ENCODE results near the gene LIMCH1. TPM values are rescaled to one million over a fixed set of nuclear protein-coding genes. Genes with fewer than 3 reads are reported as not detected.

Gene LIMCH1
- total RNA-seq, 1 experiment from 2014 or later, result 10.4 TPM

DNA sequence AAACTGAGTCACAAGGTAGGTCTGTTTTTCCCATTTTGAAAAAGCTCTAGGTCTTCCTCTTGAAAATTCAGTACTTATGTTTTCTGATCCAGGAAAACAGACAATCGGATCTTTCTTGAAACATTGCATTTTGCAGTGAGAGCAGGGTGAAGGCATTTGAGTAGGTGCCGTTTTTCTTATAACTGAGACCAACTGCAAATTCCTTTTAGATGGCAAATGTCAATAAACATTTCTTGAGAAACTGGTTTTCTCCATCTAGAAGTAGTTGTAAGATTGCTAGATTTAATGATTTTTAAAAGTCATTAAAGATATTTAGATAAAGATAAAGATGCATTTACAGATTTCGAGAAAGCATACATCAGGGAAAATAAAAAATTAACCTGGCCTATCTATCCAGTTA lies 118.1 kb downstream of the LIMCH1 start:
- ChIA-PET POLR2A (no interaction called here), CTCF (no interaction called here), RAD21 (ENCODE audit: low non-redundant PET in 1 of 2, low total read pairs in 2 of 2, uncharacterized antibody in 2 of 2, unreplicated experiment in 2 of 2) (no interaction called here)
- intact Hi-C loops (cut with micrococcal nuclease), result no loop called here
- no peaks in the 10 kb centered on the region for H3K9me3 ChIP-seq (ENCODE audit: control insufficient read depth in 1 of 2, insufficient read depth in 1 of 2, low read depth in 1 of 2, low read length in 2 of 2)
- H3K79me2 ChIP-seq (ENCODE audit: insufficient read depth, low read length), result no peaks in the 10 kb centered on the region
- no peak for DNase-seq (ENCODE audit: low read depth, low spot score)
- H3K4me2 ChIP-seq (ENCODE audit: low read length), result no peak overlapping the region
- H3K27ac ChIP-seq (ENCODE audit: low read depth, low read length), result no peak overlapping the region
- no peaks in the 10 kb centered on the region for H4K20me1 ChIP-seq (ENCODE audit: insufficient read depth)
- TF ChIP-seq ZFX (IDR thresholded peaks at IDR 0.05) (no peak), CBX3 (IDR thresholded peaks at IDR 0.05; ENCODE audit: low read depth) (no peak), EZH2phosphoT487 (IDR thresholded peaks at IDR 0.05; ENCODE audit: borderline replicate concordance) (no peak), POLR2AphosphoS5 (IDR thresholded peaks at IDR 0.05; ENCODE audit: low read depth, low read length) (no peak), SP1 (IDR thresholded peaks at IDR 0.05; ENCODE audit: low read depth) (no peak), EZH2 (IDR thresholded peaks at IDR 0.05) (no peak), ELF1 (IDR thresholded peaks at IDR 0.05; ENCODE audit: borderline replicate concordance, low read depth) (no peak), POLR2A (IDR thresholded peaks at IDR 0.05; ENCODE audit: borderline replicate concordance, extremely low read depth, insufficient read depth, insufficient read length) (no peak), TCF7L2 (IDR thresholded peaks at IDR 0.05; ENCODE audit: borderline replicate concordance, extremely low read depth, insufficient read depth, insufficient read length) (no peak)
- TF ChIP-seq, protein P1, sequence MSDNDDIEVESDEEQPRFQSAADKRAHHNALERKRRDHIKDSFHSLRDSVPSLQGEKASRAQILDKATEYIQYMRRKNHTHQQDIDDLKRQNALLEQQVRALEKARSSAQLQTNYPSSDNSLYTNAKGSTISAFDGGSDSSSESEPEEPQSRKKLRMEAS (IDR thresholded peaks at IDR 0.05), result no peak
- TF ChIP-seq, protein P2, sequence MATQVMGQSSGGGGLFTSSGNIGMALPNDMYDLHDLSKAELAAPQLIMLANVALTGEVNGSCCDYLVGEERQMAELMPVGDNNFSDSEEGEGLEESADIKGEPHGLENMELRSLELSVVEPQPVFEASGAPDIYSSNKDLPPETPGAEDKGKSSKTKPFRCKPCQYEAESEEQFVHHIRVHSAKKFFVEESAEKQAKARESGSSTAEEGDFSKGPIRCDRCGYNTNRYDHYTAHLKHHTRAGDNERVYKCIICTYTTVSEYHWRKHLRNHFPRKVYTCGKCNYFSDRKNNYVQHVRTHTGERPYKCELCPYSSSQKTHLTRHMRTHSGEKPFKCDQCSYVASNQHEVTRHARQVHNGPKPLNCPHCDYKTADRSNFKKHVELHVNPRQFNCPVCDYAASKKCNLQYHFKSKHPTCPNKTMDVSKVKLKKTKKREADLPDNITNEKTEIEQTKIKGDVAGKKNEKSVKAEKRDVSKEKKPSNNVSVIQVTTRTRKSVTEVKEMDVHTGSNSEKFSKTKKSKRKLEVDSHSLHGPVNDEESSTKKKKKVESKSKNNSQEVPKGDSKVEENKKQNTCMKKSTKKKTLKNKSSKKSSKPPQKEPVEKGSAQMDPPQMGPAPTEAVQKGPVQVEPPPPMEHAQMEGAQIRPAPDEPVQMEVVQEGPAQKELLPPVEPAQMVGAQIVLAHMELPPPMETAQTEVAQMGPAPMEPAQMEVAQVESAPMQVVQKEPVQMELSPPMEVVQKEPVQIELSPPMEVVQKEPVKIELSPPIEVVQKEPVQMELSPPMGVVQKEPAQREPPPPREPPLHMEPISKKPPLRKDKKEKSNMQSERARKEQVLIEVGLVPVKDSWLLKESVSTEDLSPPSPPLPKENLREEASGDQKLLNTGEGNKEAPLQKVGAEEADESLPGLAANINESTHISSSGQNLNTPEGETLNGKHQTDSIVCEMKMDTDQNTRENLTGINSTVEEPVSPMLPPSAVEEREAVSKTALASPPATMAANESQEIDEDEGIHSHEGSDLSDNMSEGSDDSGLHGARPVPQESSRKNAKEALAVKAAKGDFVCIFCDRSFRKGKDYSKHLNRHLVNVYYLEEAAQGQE (IDR thresholded peaks at IDR 0.05; ENCODE audit: low read depth), result no peak
- no peak for ATAC-seq
- H3K36me3 ChIP-seq (ENCODE audit: control insufficient read depth in 1 of 2, insufficient read depth in 2 of 2, low read length in 2 of 2), result no peaks in the 10 kb centered on the region
- H3K9me2 ChIP-seq (ENCODE audit: insufficient read depth), result no peaks in the 10 kb centered on the region
- H3K4me3 ChIP-seq (replicated peaks in 1 of 2; ENCODE audit: low read depth in 1 of 2, low read length in 2 of 2), result no peak overlapping the region
- H2AFZ ChIP-seq (ENCODE audit: low read depth, low read length, poor library complexity, severe bottlenecking), result no peak overlapping the region
- no TSS peak for BruUV-seq (replicated peaks)
- H3K27me3 ChIP-seq (ENCODE audit: insufficient read depth, low read length), result no peaks in the 10 kb centered on the region
- peaks cover 0 to 6% of the 10 kb centered on the region in 2 experiments; a peak in 1 of 4 replicates for H3K4me1 ChIP-seq (ENCODE audit: control insufficient read depth in 1 of 2, insufficient read depth in 2 of 2, low read length in 2 of 2)
- H3K9ac ChIP-seq (ENCODE audit: low read length), result no peak overlapping the region
